MCF 10A (cell line): ENCODE data around the gene ITGB1. TPM values are rescaled to one million over a fixed set of nuclear protein-coding genes. Genes with fewer than 3 reads are reported as not detected.

Source experiments
- BruUV-seq: library from RNA; stranded (reverse); fragments of 400-500 nt; replicated peaks from 2 replicates; lab custom pipeline; 2021; lab: Mats Ljungman, UMichigan
- CTCF ChIA-PET: fragments of 300-600 bp; sonication (Branson Sonifier 250); formaldehyde crosslinking; extraction: SDS; loops from one replicate; lab custom pipeline; 2021; ENCODE audit warnings: antibody characterized with exemption, inconsistent platforms; lab: Yijun Ruan, JAX
- POLR2A ChIA-PET: fragments of 300-600, 350-650 bp; sonication (Branson Sonifier 250); formaldehyde crosslinking; extraction: SDS; loops from one replicate; lab custom pipeline; 2020; ENCODE audit warnings: antibody characterized with exemption, inconsistent platforms; lab: Yijun Ruan, JAX
- DNase-seq: peaks from one replicate; pipeline ENCODE4 v3.0.0-alpha.2; 2018; ENCODE audit not compliant: unreplicated experiment
- H3K27ac Mint-ChIP-seq: one replicate; pipeline ENCODE4 v1.8.0; 2022; ENCODE audit warnings: mild to moderate bottlenecking, low read depth, mixed read lengths; ENCODE audit not compliant: unreplicated experiment
- H3K27me3 Mint-ChIP-seq: one replicate; pipeline ENCODE4 v1.8.0; 2022; ENCODE audit warnings: mixed read lengths; ENCODE audit not compliant: insufficient read depth, unreplicated experiment
- H3K36me3 Mint-ChIP-seq: one replicate; pipeline ENCODE4 v1.8.0; 2022; ENCODE audit warnings: mild to moderate bottlenecking, moderate library complexity, mixed read lengths; ENCODE audit not compliant: insufficient read depth, unreplicated experiment
- H3K4me1 Mint-ChIP-seq: one replicate; pipeline ENCODE4 v1.8.0; 2022; ENCODE audit warnings: mixed read lengths; ENCODE audit not compliant: insufficient read depth, unreplicated experiment
- H3K4me3 Mint-ChIP-seq: one replicate; pipeline ENCODE4 v1.8.0; 2022; ENCODE audit warnings: mild to moderate bottlenecking, moderate library complexity, mixed read lengths; ENCODE audit not compliant: unreplicated experiment
- H3K9me3 Mint-ChIP-seq: one replicate; pipeline ENCODE4 v1.8.0; 2022; ENCODE audit warnings: mixed read lengths; ENCODE audit not compliant: unreplicated experiment
- CTCF ChIP-seq: fragments of 200-600 bp; IDR thresholded peaks from one replicate; pipeline ENCODE4 v1.8.0; 2022; ENCODE audit warnings: antibody characterized with exemption, mild to moderate bottlenecking; ENCODE audit not compliant: unreplicated experiment
- intact Hi-C: fragments of 100-400 bp; cut with micrococcal nuclease; formaldehyde crosslinking; loops from 2 replicates; pipeline ENCODE4 v1.14.1; 2022
- total RNA-seq: library from RNA; stranded (reverse); gene quantifications from 2 replicates; pipeline ENCODE4 v1.2.3, GENCODE V29; 2022

The ITGB1 gene
- total RNA-seq, 1 experiment from 2014 or later: 703 TPM

- TF ChIP-seq CTCF: no peak
- ChIA-PET POLR2A (interaction anchor here (0.7 to 2.4 kb wide), 6 partner anchors 9 to 43 kb away, joined by 3 to 35 read pairs (median 4); no protein-coding TSS in a partner anchor), CTCF (interaction anchor here (1.6 kb wide), 1 partner anchor 46 kb away, joined by 6 read pairs; no protein-coding TSS in a partner anchor)
- peaks cover 8% of the 10 kb centered on the region for H3K9me3 Mint-ChIP-seq
- no peaks in the 10 kb centered on the region for H3K36me3 Mint-ChIP-seq
- peak; percentile 54 for DNase-seq
- no peaks in the 10 kb centered on the region for H3K27me3 Mint-ChIP-seq
- H3K27ac Mint-ChIP-seq: peak overlapping the region; percentile 100
- no TSS peak for BruUV-seq
- no peak overlapping the region for H3K4me3 Mint-ChIP-seq
- H3K4me1 Mint-ChIP-seq: peaks cover 13% of the 10 kb centered on the region
- intact Hi-C loops: no loop called here
These were observed 5.1 kb upstream of the ITGB1 start for GRCh38 chr10:32963096-32963495.

DNA sequence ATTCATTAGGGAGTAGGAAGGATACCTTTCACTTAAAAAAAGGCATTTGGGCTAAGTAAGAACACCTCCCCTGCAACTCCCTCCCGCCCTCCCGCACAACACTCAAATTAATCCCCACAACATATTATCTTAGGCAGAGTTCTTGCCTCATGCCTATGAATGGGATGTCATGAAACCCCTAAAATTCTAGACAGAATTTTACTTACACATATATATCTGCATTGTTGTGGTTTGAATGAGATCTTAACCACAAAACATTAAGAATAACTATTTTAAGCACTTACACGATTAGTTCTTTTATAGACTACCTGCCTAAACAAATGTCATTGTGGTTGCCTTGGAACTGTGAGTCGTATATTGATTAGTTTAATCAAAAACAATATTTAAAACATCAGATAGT is 4.5 kb upstream of the ITGB1 start:
- H3K27me3 Mint-ChIP-seq: no peaks in the 10 kb centered on the region
- no peaks in the 10 kb centered on the region for H3K36me3 Mint-ChIP-seq
- ChIA-PET CTCF (interaction anchor here (0.8 to 1.1 kb wide), 3 partner anchors 24 to 42 kb away, joined by 3 to 7 read pairs (median 3); no protein-coding TSS in a partner anchor), POLR2A (interaction anchor here (1.0 to 1.9 kb wide), 14 partner anchors 9 to 171 kb away, joined by 3 to 44 read pairs (median 6); no protein-coding TSS in a partner anchor)
- peaks cover 8% of the 10 kb centered on the region for H3K9me3 Mint-ChIP-seq
- H3K4me1 Mint-ChIP-seq: peaks cover 13% of the 10 kb centered on the region
- intact Hi-C loops: loop anchor here (1.0 kb wide), 2 partner anchors 18 to 43 kb away; no protein-coding TSS in a partner anchor
- no TSS peak for BruUV-seq
- no peak for TF ChIP-seq CTCF
- DNase-seq: no peak
- peak overlapping the region; percentile 56 for H3K4me3 Mint-ChIP-seq
- peak overlapping the region; percentile 100 for H3K27ac Mint-ChIP-seq

DNA sequence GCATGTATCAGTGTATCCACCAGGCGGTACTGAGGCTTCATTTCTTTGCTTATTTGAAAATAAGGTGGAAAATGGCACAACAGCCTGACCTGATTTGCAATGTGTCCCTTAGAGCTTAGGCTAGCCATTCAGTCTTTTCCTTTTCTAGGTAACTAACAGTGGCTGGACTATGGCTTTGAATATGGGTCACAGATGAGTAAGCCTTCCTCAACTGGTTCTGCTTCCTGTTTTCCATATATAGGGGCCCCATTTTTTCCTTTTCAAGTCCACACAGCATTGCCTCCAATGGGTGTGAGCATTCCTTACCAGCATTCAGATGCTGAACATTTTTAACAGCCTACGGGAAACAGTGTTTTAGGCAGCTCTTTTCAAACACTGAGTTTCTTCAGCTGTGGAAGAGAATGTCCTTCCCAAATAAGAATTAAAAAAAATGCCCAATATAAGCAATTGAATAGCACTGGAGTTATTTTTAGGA is 3.9 kb upstream of the ITGB1 start:
- peak overlapping the region; percentile 100 for H3K27ac Mint-ChIP-seq
- H3K36me3 Mint-ChIP-seq: no peaks in the 10 kb centered on the region
- peaks cover 13% of the 10 kb centered on the region for H3K4me1 Mint-ChIP-seq
- H3K4me3 Mint-ChIP-seq: peak overlapping the region; percentile 56
- CTCF ChIA-PET: interaction anchor here (0.8 to 1.1 kb wide), 4 partner anchors 18 to 43 kb away, joined by 3 to 7 read pairs (median 3); no protein-coding TSS in a partner anchor
- peaks cover 8% of the 10 kb centered on the region for H3K9me3 Mint-ChIP-seq
- intact Hi-C loops: loop anchor here (1.0 kb wide), 2 partner anchors 18 to 43 kb away; no protein-coding TSS in a partner anchor
- TF ChIP-seq CTCF: peak; percentile 19
- POLR2A ChIA-PET: interaction anchor here (0.9 to 1.9 kb wide), 15 partner anchors 9 to 1032 kb away, joined by 3 to 44 read pairs (median 6); no protein-coding TSS in a partner anchor
- no peaks in the 10 kb centered on the region for H3K27me3 Mint-ChIP-seq
- no TSS peak for BruUV-seq
- DNase-seq: peak; percentile 75

GRCh38 chr10:32961343-32961894 is 3.4 kb upstream of the ITGB1 start:
- BruUV-seq: no TSS peak
- no peaks in the 10 kb centered on the region for H3K27me3 Mint-ChIP-seq
- DNase-seq: no peak

More at GRCh38 chr10:32961343-32961894, 3.4 kb upstream of the ITGB1 start:
- peaks cover 13% of the 10 kb centered on the region for H3K4me1 Mint-ChIP-seq
- CTCF ChIA-PET: interaction anchor here (0.6 to 1.1 kb wide), 3 partner anchors 19 to 62 kb away, joined by 3 to 7 read pairs (median 3); no protein-coding TSS in a partner anchor
- intact Hi-C loops: no loop called here
- peaks cover 8% of the 10 kb centered on the region for H3K9me3 Mint-ChIP-seq
- H3K36me3 Mint-ChIP-seq: no peaks in the 10 kb centered on the region
- no peak overlapping the region for H3K4me3 Mint-ChIP-seq
- POLR2A ChIA-PET: interaction anchor here (0.9 to 1.9 kb wide), 15 partner anchors 8 to 1032 kb away, joined by 3 to 44 read pairs (median 6); no protein-coding TSS in a partner anchor
- H3K27ac Mint-ChIP-seq: peak overlapping the region; percentile 100
- TF ChIP-seq CTCF: no peak
